OCI-LY3 (cell line): ENCODE results near the gene FXYD2.

ENCODE experiments used
- CTCF ChIP-seq: fragments of 200-600, 300-600 bp; sonication (generic); IDR thresholded peaks from 2 replicates; pipeline ENCODE4 v1.5.1; 2014; ENCODE audit warnings: antibody characterized with exemption, low read length, low read depth
- EZH2phosphoT487 ChIP-seq: fragments of 200-600 bp; shearing (Covaris generic); IDR thresholded peaks from 2 replicates; pipeline ENCODE4 v1.6.1; 2018; ENCODE audit warnings: antibody characterized with exemption, mixed run types, low read depth

GRCh38 chr11:117868815-117869561, 44.4 kb upstream of the FXYD2 start:
- no peak for TF ChIP-seq CTCF
- no peak for TF ChIP-seq EZH2phosphoT487
